Pancreas (tissue), 10 donors: ENCODE measurements around the gene FURIN. TPM values are rescaled to one million over a fixed set of nuclear protein-coding genes. Genes with fewer than 3 reads are reported as not detected.

Source experiments
- ATAC-seq, 4 donors: fragments of 200-7000 bp; cut with Tn5 transposase; one replicate each; pipeline versions ENCODE4 v1.8.0 to v1.9.1; 2020; ENCODE audit warnings: mild to moderate bottlenecking in 4 of 4, moderate library complexity in 4 of 4
- DNase-seq, 6 donors: peaks; one replicate each; pipeline ENCODE4 v3.0.0-alpha.2; 2020
- FAIRE-seq: peaks from 2 replicates; lab custom pipeline; 2012; peaks lifted over from hg19 to GRCh38; lab: Jason Lieb, UNC
- H3K27ac ChIP-seq, 4 donors: fragments of 200-600 bp; sonication (generic); 1 replicate in 3 of 4; 2 replicates in 1 of 4; pipeline versions ENCODE4 v1.5.0 to v1.8.0; 2020
- H3K27me3 ChIP-seq, 4 donors: fragments of 200-600 bp; one replicate each; pipeline ENCODE4 v1.8.0; 2021
- H3K36me3 ChIP-seq, 3 donors: fragments of 200-600 bp; sonication (generic) in 1 of 3; one replicate each; pipeline versions ENCODE4 v1.5.0 to v1.8.0; 2020 to 2021
- H3K4me1 ChIP-seq, 3 donors: fragments of 200-600 bp; one replicate each; pipeline ENCODE4 v1.8.0; 2021
- H3K4me3 ChIP-seq, 4 donors: fragments of 200-600 bp; sonication (generic) in 2 of 4; one replicate each; pipeline versions ENCODE4 v1.5.0 to v1.8.0; 2020 to 2021
- H3K9me3 ChIP-seq, 4 donors: fragments of 200-600 bp; one replicate each; pipeline ENCODE4 v1.8.0; 2021
- CTCF ChIP-seq, 4 donors: fragments of 200-600 bp; sonication (generic) in 3 of 4; IDR thresholded peaks; one replicate each; pipeline versions ENCODE4 v1.5.0 to v1.8.0; 2021; ENCODE audit warnings: antibody characterized with exemption in 4 of 4
- WGBS, 2 donors: extraction: QIAGEN DNeasy Blood & Tissue Kit; methylation state at CpG; one replicate each; pipeline ENCODE4 v1.1.7; 2013; 5-methylcytosine and 5-hydroxymethylcytosine counted together
- intact Hi-C, 3 donors: fragments of 100-400 bp; cut with DNase I; formaldehyde crosslinking; loops; one replicate each; pipeline versions ENCODE4 v1.11.1 to v1.14.2; 2022
- polyA plus RNA-seq, 2 donors: library from polyadenylated mRNA; stranded (reverse); fragments of 200-250 nt; gene quantifications; one replicate each; pipeline ENCODE4 v1.2.3, GENCODE V29; 2013
- total RNA-seq, 6 donors: library from RNA; stranded (reverse); fragmentation: NEBNext Ultra II Directional in 4 of 6; extraction: Animal tissue kit (Norgen Biotek cat#: 25700) in 4 of 6; gene quantifications; one replicate each; pipeline versions ENCODE4 v1.2.1 to v1.2.4, GENCODE V29; 2021 to 2023
- donor health status: healthy with polysubstance abuse.
- donor health status: DM: no; HTN: no; CAD: no; lungs with moderate emphysema.
- donor health status: DM: no; HTN: no; CAD: no.
- donor health status: control.
- donor health status: control.
- donor health status: Bipolar disorder and iron deficiency.
- donor health status: DM: yes; HTN: yes; CAD: no.
- donor health status: DM: no; HTN: no; CAD: no.
- donor health status: DM: no; HTN: no; CAD: no.
- donor health status: DM: yes; HTN: yes; CAD: no.

FURIN gene
- total and polyA plus RNA-seq, 8 donors: 50.3 to 106 (median 84.2) TPM

DNA sequence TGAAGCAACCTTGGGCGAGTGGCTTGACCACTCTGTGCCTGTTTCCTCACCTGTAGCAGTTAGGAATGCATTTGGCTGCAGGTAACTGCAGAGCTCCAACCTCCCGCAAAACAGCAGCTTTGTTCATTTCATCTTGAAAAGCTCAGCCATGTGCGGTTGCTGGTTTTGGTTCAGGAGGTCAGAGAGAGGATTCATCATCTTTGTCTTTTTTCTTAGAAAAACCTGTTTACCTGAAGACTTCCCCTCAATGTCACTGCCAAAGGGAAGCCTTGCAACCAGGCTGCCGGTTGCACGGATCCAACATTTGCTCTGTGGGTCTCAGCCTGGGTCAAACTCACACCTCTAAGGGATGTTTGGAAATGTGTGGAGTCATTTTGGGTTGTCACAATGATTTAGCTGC, 16.4 kb upstream of the FURIN start:
- Histone ChIP-seq H3K27me3 (no peaks in the 10 kb centered on the region), H3K27ac (no peak overlapping the region), H3K4me1 (no peaks in the 10 kb centered on the region), H3K4me3 (no peak overlapping the region), H3K9me3 (no peaks in the 10 kb centered on the region), H3K36me3 (no peaks in the 10 kb centered on the region)
- intact Hi-C loops: no loop called here
- DNase-seq: no peak
- FAIRE-seq: no peak
- WGBS, 2 donors: 84 to 93% methylated on average over 5 of the region's 5 CpGs
- ATAC-seq: no peak
- TF ChIP-seq CTCF (IDR thresholded peaks at IDR 0.05): no peak

- H3K4me3 ChIP-seq: no peak overlapping the region
- no peak overlapping the region for H3K27ac ChIP-seq
- no peaks in the 10 kb centered on the region for H3K9me3 ChIP-seq
- TF ChIP-seq CTCF (IDR thresholded peaks at IDR 0.05): no peak
- DNase-seq (peak in 2 of 6 donors; percentile 39 to 59), ATAC-seq (peak; percentile 20 to 60 (median 42)), FAIRE-seq (no peak)
- 61% methylated on average over 9 of the region's 9 CpGs for WGBS, 2 donors
- H3K27me3 ChIP-seq: no peaks in the 10 kb centered on the region
- H3K4me1 ChIP-seq: peaks cover 0 to 11% (median 7%) of the 10 kb centered on the region in 3 donors
- H3K36me3 ChIP-seq: no peaks in the 10 kb centered on the region
- intact Hi-C loops: no loop called here
These were observed 13.2 kb upstream of the FURIN start for GRCh38 chr15:90855139-90855538.

- no peaks in the 10 kb centered on the region for H3K9me3 ChIP-seq
- H3K4me3 ChIP-seq: no peak overlapping the region
- no peak for ATAC-seq
- H3K4me1 ChIP-seq: peaks cover 6 to 27% (median 20%) of the 10 kb centered on the region in 3 donors
- no peaks in the 10 kb centered on the region for H3K27me3 ChIP-seq
- no peak for TF ChIP-seq CTCF (IDR thresholded peaks at IDR 0.05)
- no peak for DNase-seq
- H3K36me3 ChIP-seq: no peaks in the 10 kb centered on the region
- 88 to 94% methylated on average over 8 of the region's 8 CpGs for WGBS, 2 donors
- no peak for FAIRE-seq
- intact Hi-C loops: no loop called here
- no peak overlapping the region for H3K27ac ChIP-seq
These were observed 11.1 kb upstream of the FURIN start for GRCh38 chr15:90857337-90857736.

DNA sequence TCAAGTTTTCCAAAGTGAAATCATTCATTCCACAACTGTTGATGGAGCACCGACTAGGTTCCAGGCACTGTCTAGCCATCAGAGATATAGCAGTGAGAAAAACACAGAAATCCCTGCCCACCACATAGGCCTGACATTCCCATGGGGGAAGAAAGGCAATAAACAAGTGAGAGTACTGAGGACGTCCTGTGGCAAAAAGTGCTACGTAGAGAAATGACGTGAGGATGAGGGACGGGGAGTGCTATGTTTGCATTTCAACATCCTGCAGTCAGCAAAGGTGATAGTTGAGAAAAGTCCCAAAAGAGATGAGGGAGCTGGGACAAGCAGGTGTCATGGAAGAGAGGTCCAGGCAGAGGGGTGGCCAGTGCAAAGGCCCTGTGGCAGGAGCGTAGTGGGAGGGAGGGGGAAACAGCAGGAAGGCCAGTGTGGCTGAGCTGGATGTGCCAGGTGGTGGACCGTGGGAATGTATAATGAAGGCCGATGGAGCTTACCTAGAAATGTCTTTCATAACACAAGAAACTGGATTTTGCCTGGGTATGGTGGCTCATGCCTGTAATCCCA, 10.4 kb upstream of the FURIN start:
- no peak for DNase-seq
- 82 to 87% methylated on average over 8 of the region's 8 CpGs for WGBS, 2 donors

More for the DNA sequence above, 10.4 kb upstream of the FURIN start:
- intact Hi-C loops: no loop called here
- ATAC-seq (no peak), FAIRE-seq (no peak)
- peaks cover 6 to 30% (median 20%) of the 10 kb centered on the region in 3 donors for H3K4me1 ChIP-seq
- H3K4me3 ChIP-seq: no peak overlapping the region
- no peaks in the 10 kb centered on the region for H3K9me3 ChIP-seq
- H3K27me3 ChIP-seq: no peaks in the 10 kb centered on the region
- no peaks in the 10 kb centered on the region for H3K36me3 ChIP-seq
- no peak for TF ChIP-seq CTCF (IDR thresholded peaks at IDR 0.05)
- H3K27ac ChIP-seq: no peak overlapping the region
